DND-41 (cell line): Measurements from ENCODE around the gene CLASP1.
"Not testable (repeated sequence)": the region's sequence is repeated elsewhere in the genome, so short reads cannot be mapped to it uniquely, and the experiment has no call there.

Experiments
- ATAC-seq: fragments of 200-7000 bp; cut with Tn5 transposase; 3 replicates; pipeline ENCODE4 v1.9.1; 2021; ENCODE audit warnings: low read depth; ENCODE audit not compliant: insufficient read depth
- DNase-seq: peaks from one replicate; pipeline ENCODE4 v3.0.0-alpha.2; 2020
- H2AFZ ChIP-seq: 2 replicates; pipeline ENCODE4 v1.6.0; 2012; ENCODE audit warnings: low read depth, low read length
- H3K27ac ChIP-seq: 2 replicates; pipeline ENCODE4 v1.5.1; 2012; ENCODE audit warnings: low read length, inconsistent platforms
- H3K27me3 ChIP-seq: fragments of 200-600 bp; sonication (generic); 2 replicates; pipeline ENCODE4 v1.6.0; 2012; ENCODE audit warnings: low read length, mild to moderate bottlenecking, inconsistent platforms; ENCODE audit not compliant: insufficient read depth, poor library complexity
- H3K36me3 ChIP-seq: 2 replicates; pipeline ENCODE4 v1.5.1; 2012; ENCODE audit warnings: low read length, inconsistent platforms; ENCODE audit not compliant: insufficient read depth
- H3K4me1 ChIP-seq: 2 replicates; pipeline ENCODE4 v1.5.1; 2012; ENCODE audit warnings: mild to moderate bottlenecking, low read length; ENCODE audit not compliant: insufficient read depth
- H3K4me2 ChIP-seq: 2 replicates; pipeline ENCODE4 v1.6.0; 2012; ENCODE audit warnings: mild to moderate bottlenecking, moderate library complexity, low read length, inconsistent platforms; ENCODE audit not compliant: insufficient read depth
- H3K4me3 ChIP-seq, 2 experiments: fragments of 200-600 bp in 1 of 2; shearing (Covaris generic) in 1 of 2; 2 replicates each; pipeline ENCODE4 v1.5.1; 2012 to 2016; ENCODE audit warnings: inconsistent platforms in 2 of 2, low read length in 2 of 2, mild to moderate bottlenecking in 2 of 2, low read depth in 1 of 2, moderate library complexity in 1 of 2
- H3K79me2 ChIP-seq: 2 replicates; pipeline ENCODE4 v1.6.0; 2012; ENCODE audit warnings: low read length, inconsistent platforms; ENCODE audit not compliant: insufficient read depth
- H3K9ac ChIP-seq: 2 replicates; pipeline ENCODE4 v1.6.0; 2012; ENCODE audit warnings: low read depth, mild to moderate bottlenecking, inconsistent platforms, low read length, moderate library complexity
- H3K9me3 ChIP-seq: 2 replicates; pipeline ENCODE4 v1.5.1; 2012; ENCODE audit warnings: low read length, moderate library complexity, mild to moderate bottlenecking, inconsistent platforms; ENCODE audit not compliant: insufficient read depth, severe bottlenecking
- H4K20me1 ChIP-seq: 2 replicates; pipeline ENCODE4 v1.6.0; 2012; ENCODE audit warnings: low read length; ENCODE audit not compliant: insufficient read depth
- CTCF ChIP-seq: IDR thresholded peaks from 2 replicates; pipeline ENCODE4 v1.5.1; 2012; ENCODE audit warnings: borderline replicate concordance, low read length, moderate library complexity, mild to moderate bottlenecking; ENCODE audit not compliant: poor library complexity, severe bottlenecking; ENCODE audit errors: extremely low read depth
- EZH2 ChIP-seq: IDR thresholded peaks from 3 replicates; pipeline ENCODE4 v1.6.1; 2012; ENCODE audit warnings: borderline replicate concordance, low read depth, mild to moderate bottlenecking, moderate library complexity, low read length, inconsistent platforms; ENCODE audit not compliant: severe bottlenecking

Gene CLASP1

GRCh38 chr2:121333834-121334558 lies 315.3 kb downstream of the CLASP1 start:
- no peak overlapping the region for H3K9ac ChIP-seq
- peak; percentile 48 for ATAC-seq
- H3K4me1 ChIP-seq: 0 out of 2 replicates have a peak, but pooled peaks cover 3% of the 10 kb centered on the region
- no peak for TF ChIP-seq EZH2
- TF ChIP-seq CTCF: no peak
- H2AFZ ChIP-seq: no peak overlapping the region
- no peaks in the 10 kb centered on the region for H3K79me2 ChIP-seq
- no peaks in the 10 kb centered on the region for H4K20me1 ChIP-seq
- no peak overlapping the region for H3K27ac ChIP-seq
- DNase-seq: peak; percentile 22
- H3K9me3 ChIP-seq: no peaks in the 10 kb centered on the region
- H3K27me3 ChIP-seq: no peaks in the 10 kb centered on the region
- no peak overlapping the region for H3K4me2 ChIP-seq
- H3K4me3 ChIP-seq: no peak overlapping the region
- peaks cover 11% of the 10 kb centered on the region for H3K36me3 ChIP-seq

GRCh38 chr2:121333231-121333630 lies 316.0 kb downstream of the CLASP1 start:
- H3K4me2 ChIP-seq: no peak overlapping the region
- H4K20me1 ChIP-seq: no peaks in the 10 kb centered on the region
- ATAC-seq: no peak
- TF ChIP-seq CTCF: no peak
- TF ChIP-seq EZH2: no peak
- DNase-seq: no peak
- 0 out of 2 replicates have a peak, but pooled peaks cover 3% of the 10 kb centered on the region for H3K4me1 ChIP-seq
- H2AFZ ChIP-seq: no peak overlapping the region
- H3K27ac ChIP-seq: no peak overlapping the region
- H3K79me2 ChIP-seq: no peaks in the 10 kb centered on the region
- H3K9ac ChIP-seq: no peak overlapping the region
- no peaks in the 10 kb centered on the region for H3K9me3 ChIP-seq
- no peak overlapping the region for H3K4me3 ChIP-seq
- peaks cover 3% of the 10 kb centered on the region; the same call in 1 of the 2 replicates for H3K36me3 ChIP-seq
- H3K27me3 ChIP-seq: no peaks in the 10 kb centered on the region

- not testable (repeated sequence) for H2AFZ ChIP-seq, H3K79me2 ChIP-seq, H3K27me3 ChIP-seq, H3K4me2 ChIP-seq, H4K20me1 ChIP-seq, ATAC-seq, H3K36me3 ChIP-seq, H3K4me3 ChIP-seq, DNase-seq, H3K4me1 ChIP-seq, H3K27ac ChIP-seq, H3K9ac ChIP-seq, H3K9me3 ChIP-seq
Measured at GRCh38 chr2:121331324-121331723, 317.9 kb downstream of the CLASP1 start.

- no peak overlapping the region for H3K4me3 ChIP-seq
- H4K20me1 ChIP-seq: no peaks in the 10 kb centered on the region
- H3K79me2 ChIP-seq: no peaks in the 10 kb centered on the region
- no peak for ATAC-seq
- 0 out of 2 replicates have a peak, but pooled peaks cover 3% of the 10 kb centered on the region for H3K4me1 ChIP-seq
- H3K36me3 ChIP-seq: no peaks in the 10 kb centered on the region
- TF ChIP-seq EZH2 (no peak), CTCF (no peak)
- H3K4me2 ChIP-seq: no peak overlapping the region
- H3K9ac ChIP-seq: no peak overlapping the region
- DNase-seq: no peak
- H3K27ac ChIP-seq: no peak overlapping the region
- H3K9me3 ChIP-seq: no peaks in the 10 kb centered on the region
- no peak overlapping the region for H2AFZ ChIP-seq
- H3K27me3 ChIP-seq: no peaks in the 10 kb centered on the region
Measured at GRCh38 chr2:121330921-121331320, 318.3 kb downstream of the CLASP1 start.
